Retinal pigment epithelial cell (primary cell): Measurements from ENCODE around the gene CHRNA9.
"Not testable (repeated sequence)": the region's sequence is repeated elsewhere in the genome, so short reads cannot be mapped to it uniquely, and the experiment has no call there.

Experiments
- DNase-seq: peaks from one replicate; pipeline ENCODE4 v3.0.0-alpha.2; 2010; ENCODE audit warnings: low read depth
- H3K4me3 ChIP-seq: 2 replicates; pipeline ENCODE4 v1.5.1; 2011; ENCODE audit warnings: mild to moderate bottlenecking, low read length, control low read depth, moderate library complexity
- TF ChIP-seq, protein P1 (sequence below): conservative IDR thresholded peaks from 2 replicates; pipeline ENCODE4 v1.5.1; 2011; ENCODE audit warnings: low read depth, low read length, control low read depth, inconsistent platforms

CHRNA9 gene, protein sequence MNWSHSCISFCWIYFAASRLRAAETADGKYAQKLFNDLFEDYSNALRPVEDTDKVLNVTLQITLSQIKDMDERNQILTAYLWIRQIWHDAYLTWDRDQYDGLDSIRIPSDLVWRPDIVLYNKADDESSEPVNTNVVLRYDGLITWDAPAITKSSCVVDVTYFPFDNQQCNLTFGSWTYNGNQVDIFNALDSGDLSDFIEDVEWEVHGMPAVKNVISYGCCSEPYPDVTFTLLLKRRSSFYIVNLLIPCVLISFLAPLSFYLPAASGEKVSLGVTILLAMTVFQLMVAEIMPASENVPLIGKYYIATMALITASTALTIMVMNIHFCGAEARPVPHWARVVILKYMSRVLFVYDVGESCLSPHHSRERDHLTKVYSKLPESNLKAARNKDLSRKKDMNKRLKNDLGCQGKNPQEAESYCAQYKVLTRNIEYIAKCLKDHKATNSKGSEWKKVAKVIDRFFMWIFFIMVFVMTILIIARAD

DNA sequence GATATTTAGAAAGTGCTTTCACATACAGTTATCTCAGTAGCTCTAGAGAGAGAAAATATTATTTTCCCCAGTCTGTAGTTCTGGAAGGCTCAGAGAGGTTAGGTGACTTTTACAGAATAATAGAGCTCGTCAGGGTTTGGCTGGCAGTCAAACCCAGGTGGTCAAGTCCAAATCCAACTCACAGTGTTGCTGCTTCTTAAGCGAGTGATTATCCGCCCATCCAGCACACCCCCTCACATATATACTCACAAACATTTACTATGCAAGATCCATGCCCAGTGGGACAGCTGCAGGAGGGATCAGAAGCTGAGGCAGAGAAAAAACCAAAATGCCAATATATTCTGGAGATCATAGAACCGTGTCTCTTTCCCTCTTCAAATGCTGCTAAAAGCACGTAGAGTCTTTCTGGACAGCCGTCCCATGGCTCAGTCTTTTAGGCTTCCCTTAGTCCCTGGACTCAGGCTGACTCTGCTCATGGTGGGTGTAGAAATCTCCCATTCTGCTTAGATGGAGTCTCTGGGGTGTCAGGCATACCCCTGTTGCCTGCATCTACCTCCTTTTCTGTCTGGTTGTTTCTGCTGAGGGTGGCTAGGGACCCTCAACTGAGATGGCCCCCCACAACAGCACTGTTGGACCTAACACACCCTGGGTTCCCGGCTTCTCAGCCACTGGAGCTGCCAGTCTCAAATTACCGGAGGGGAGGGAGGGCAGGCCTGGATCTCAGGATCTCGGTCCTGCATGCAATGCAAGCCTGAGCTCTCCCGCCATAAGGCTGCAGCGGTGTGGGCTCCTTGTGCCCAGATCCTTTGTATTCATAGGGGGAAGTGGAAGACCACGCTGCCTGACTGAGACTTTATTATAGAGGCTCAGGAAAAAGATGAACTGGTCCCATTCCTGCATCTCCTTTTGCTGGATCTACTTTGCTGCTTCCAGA, at the start of gene CHRNA9:
CHRNA9 (plus strand) TSS at position 743 of the 934 bp plus-strand sequence; CDS start at position 878, 135 bp downstream.
- no peak for DNase-seq
- no peak within 1 kb of the TSS for H3K4me3 ChIP-seq
- TF ChIP-seq, protein P1, sequence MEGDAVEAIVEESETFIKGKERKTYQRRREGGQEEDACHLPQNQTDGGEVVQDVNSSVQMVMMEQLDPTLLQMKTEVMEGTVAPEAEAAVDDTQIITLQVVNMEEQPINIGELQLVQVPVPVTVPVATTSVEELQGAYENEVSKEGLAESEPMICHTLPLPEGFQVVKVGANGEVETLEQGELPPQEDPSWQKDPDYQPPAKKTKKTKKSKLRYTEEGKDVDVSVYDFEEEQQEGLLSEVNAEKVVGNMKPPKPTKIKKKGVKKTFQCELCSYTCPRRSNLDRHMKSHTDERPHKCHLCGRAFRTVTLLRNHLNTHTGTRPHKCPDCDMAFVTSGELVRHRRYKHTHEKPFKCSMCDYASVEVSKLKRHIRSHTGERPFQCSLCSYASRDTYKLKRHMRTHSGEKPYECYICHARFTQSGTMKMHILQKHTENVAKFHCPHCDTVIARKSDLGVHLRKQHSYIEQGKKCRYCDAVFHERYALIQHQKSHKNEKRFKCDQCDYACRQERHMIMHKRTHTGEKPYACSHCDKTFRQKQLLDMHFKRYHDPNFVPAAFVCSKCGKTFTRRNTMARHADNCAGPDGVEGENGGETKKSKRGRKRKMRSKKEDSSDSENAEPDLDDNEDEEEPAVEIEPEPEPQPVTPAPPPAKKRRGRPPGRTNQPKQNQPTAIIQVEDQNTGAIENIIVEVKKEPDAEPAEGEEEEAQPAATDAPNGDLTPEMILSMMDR = no peak

DNA sequence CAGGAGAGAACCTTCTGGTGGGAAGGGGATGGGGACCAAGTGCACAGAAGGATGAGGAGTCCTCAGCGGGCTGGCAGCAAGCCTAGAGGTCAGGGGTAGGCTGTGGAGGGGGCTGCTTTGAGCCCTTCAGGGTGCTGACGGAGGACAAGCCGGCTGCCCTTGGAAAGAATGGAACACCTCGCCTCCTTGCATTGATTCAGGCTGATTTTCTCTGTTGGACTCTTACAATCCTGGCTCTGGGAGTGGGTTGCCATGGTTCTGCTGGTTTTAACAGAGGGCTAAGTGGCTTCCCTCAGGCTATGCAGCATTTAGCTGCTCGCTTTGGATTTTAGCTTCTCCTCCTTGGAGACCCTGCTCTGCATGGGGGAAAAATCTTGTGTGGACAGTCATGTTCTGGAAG, 49.4 kb upstream of the CHRNA9 start:
- no peak for DNase-seq
- no peak overlapping the region for H3K4me3 ChIP-seq

DNA sequence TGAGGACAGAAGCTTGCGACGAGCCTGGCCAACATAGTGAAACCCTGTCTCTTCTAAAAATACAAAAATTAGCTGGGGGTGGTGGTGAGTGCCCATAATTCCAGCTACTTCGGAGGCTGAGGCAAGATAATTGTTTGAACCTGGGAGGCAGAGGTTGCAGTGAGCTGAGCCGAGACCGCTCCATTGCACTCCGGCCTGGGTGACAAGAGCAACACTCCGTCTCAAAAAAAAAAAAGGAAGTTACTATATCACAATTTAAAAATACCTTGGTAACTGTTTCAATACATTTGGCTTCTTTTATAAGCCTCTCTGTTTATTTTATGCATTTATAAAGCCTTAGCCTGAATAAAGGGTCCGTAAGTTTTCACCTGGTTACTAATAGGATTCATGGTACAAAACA, 46.6 kb upstream of the CHRNA9 start:
- TF ChIP-seq, protein P1 = no peak
- DNase-seq = no peak
- no peak overlapping the region for H3K4me3 ChIP-seq

More for the DNA sequence above, 49.4 kb upstream of the CHRNA9 start:
- TF ChIP-seq, protein P1 = no peak

DNA sequence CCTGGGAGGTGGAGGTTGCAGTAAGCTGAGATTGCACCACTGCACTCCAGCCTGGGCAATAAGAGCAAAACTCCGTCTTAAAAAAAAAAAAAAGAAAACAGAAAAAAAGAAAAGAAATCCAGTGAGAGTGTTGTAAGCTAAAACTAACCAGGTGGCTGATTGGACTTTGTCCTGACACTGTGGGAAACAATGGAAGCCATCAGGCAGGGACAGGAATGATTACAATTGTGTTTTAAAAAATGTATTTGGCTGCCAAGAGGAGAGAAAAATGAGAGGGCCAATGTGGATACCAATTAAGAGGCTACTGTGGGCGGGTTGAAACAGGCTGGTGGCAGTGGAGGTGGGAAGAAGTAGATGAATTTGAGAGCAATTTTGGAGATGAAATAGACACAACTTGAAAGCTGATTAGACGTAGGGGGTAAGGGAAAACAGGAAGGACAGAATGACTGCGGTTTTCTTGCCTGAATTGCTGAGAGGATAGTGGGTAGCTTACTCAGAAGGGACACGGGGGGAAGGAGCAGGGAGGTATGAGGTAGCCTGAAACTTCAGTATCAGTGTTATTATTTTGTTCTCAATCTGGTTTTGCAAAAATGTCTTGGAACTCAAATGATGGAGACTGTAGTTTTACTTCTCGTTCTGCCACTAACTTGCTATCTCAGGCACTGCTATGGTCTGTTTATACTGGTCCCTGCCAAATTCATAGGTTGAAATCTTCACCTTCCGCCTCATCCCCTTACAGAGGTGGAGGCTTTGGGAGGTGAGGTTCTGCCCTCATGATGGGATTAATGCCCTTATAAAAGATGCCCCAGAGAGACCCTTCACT, 45.6 kb upstream of the CHRNA9 start:
- TF ChIP-seq, protein P1 = no peak
- no peak for DNase-seq
- H3K4me3 ChIP-seq = no peak overlapping the region

DNA sequence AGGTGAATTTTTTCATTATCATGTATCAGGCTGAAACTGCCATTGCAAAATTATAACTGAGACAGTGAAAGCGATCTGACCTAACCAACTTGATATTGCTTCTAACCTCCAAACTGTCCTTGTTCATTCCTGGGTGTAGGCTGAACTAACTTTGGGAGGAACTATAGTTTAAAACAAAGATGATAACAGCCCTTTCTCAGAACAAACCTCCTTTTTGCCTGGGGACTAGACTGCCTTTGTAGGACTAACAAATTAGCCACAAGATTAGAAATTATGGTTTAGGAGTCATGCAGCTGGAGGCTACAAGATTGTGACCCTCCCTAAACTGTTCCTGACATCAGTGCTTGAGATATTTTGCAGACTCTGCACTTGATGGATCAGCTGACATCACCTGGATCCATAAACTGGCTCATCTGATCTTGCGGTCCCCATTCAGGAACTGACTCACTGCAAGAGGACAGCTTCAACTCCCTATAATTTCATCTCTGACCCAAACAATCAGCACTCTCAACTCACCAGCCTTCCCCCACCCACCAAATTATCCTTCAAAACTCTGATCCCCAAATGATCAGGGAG, 44.4 kb upstream of the CHRNA9 start:
- DNase-seq, H3K4me3 ChIP-seq: not testable (repeated sequence)

DNA sequence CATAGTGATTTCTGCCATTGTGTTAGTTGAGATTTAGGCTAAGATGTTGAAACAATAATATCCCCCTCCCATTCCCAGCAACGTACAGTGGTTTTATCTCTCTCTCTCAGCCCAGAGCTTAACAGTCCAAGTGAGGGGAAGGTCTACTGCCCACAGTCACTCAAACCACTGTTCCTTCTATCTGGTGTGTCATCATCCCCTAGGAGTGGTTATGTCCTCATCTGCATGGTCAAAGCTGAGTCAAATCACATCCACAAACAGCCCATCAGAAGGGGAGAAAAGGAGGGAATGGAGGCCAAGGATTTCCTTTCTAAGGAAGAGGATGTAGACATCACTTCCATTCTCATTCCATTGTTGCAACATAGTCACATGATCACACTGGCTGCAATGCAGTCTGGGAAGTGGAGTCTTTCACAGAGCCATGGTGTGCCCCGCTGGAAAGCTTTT, 42.8 kb upstream of the CHRNA9 start:
- DNase-seq = no peak
- TF ChIP-seq, protein P1 = no peak

DNA sequence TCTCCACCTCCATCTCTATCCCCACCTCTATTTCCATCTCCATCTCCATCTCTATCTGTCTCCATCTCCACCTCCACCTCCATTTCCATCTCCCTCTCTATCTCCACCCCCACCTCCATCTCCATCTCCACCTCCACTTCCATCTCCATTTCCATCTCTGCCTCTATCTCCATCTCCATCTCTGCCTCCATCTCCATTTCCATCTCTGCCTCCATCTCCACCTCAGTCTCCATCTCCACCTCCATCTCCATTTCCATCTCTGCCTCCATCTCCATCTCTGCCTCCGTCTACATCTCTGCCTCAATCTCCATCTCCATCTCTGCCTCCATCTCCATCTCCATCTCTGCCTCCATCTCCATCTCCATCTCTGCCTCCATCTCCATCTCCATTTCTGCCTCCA, 40.8 kb upstream of the CHRNA9 start:
- no peak for DNase-seq
- TF ChIP-seq, protein P1 = no peak

More for the DNA sequence above, 42.8 kb upstream of the CHRNA9 start:
- no peak overlapping the region for H3K4me3 ChIP-seq

DNA sequence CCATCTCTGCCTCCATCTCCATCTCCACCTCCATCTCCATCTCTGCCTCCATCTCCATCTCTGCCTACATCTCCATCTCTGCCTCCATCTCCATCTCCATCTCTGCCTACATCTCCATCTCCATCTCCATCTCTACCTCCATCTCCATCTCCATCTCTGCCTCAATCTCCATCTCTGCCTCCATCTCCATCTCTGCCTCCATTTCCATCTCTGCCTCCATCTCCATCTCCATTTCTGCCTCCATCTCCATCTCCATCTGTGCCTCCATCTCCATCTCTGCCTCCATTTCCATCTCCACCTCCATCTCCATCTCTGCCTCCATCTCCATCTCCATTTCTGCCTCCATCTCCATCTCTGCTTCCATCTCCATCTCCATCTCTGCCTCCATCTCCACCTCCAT, 40.1 kb upstream of the CHRNA9 start:
- DNase-seq, H3K4me3 ChIP-seq: not testable (repeated sequence)

More for the DNA sequence above, 40.8 kb upstream of the CHRNA9 start:
- no peak overlapping the region for H3K4me3 ChIP-seq
